Measurements from ENCODE around the gene TRIM44. TPM values are rescaled to one million over a fixed set of nuclear protein-coding genes. Genes with fewer than 3 reads are reported as not detected.

The TRIM44 gene
- total and polyA plus RNA-seq, 10 of the 15 experiments (the other 5 are each of a cell fraction or from before 2014, with no cell fraction given) = 6.7 to 93.0 (median 27.6) TPM

DNA sequence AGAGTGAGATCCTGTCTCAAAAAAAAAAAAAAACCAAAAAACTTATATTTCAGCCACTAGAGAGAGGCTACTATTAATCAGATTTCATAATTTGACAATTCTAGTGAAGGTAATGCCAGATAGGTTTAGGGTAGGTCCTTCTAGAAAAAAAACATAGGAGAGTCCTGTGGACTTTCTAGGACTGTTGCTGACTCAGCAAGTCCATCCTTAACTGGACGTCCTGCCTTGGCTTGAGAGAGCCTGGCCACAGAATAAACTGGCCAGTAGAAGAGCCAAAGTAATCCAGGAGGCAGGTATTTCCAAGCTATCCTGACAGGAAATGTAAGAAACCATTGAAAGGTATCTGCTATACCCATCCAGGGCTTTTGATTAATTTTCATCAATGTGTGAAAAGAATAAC lies 64.6 kb downstream of the TRIM44 start:
- POLR2A ChIA-PET = no interaction called here
- Histone ChIP-seq H3K27ac (ENCODE audit: control insufficient read depth, insufficient read depth) (no peak overlapping the region), H3K36me3 (ENCODE audit: control insufficient read depth in 2 of 2, insufficient read depth in 2 of 2, low read length in 1 of 2) (peaks cover 4 to 9% of the 10 kb centered on the region in 2 experiments), H4K20me1 (ENCODE audit: control insufficient read depth, insufficient read depth) (no peaks in the 10 kb centered on the region), H3K79me2 (ENCODE audit: control insufficient read depth, insufficient read depth, low read length) (peaks cover 16% of the 10 kb centered on the region), H3K27me3 (replicated peaks in 1 of 2; ENCODE audit: control insufficient read depth in 2 of 2, insufficient read depth in 2 of 2, low read length in 1 of 2) (no peaks in the 10 kb centered on the region), H3K9ac (ENCODE audit: control insufficient read depth, insufficient read depth, low read length) (no peak overlapping the region), H3K4me3 (no peak overlapping the region), H3K4me2 (ENCODE audit: control insufficient read depth, insufficient read depth) (no peak overlapping the region), H3K4me1 (ENCODE audit: control insufficient read depth, insufficient read depth, low read length) (peaks cover 19% of the 10 kb centered on the region), H3K9me3 (replicated peaks; ENCODE audit: control insufficient read depth, insufficient read depth, low read length) (peaks cover 2% of the 10 kb centered on the region), H2AFZ (ENCODE audit: control insufficient read depth, low read depth, low read length) (no peak overlapping the region)
- in situ Hi-C loops (cut with MboI) = no loop called here
- no peak for TF ChIP-seq SMC3 (IDR thresholded peaks at IDR 0.05; ENCODE audit: borderline replicate concordance, low read length)
- TF ChIP-seq, protein P1, sequence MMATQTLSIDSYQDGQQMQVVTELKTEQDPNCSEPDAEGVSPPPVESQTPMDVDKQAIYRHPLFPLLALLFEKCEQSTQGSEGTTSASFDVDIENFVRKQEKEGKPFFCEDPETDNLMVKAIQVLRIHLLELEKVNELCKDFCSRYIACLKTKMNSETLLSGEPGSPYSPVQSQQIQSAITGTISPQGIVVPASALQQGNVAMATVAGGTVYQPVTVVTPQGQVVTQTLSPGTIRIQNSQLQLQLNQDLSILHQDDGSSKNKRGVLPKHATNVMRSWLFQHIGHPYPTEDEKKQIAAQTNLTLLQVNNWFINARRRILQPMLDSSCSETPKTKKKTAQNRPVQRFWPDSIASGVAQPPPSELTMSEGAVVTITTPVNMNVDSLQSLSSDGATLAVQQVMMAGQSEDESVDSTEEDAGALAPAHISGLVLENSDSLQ (IDR thresholded peaks at IDR 0.05) = no peak
- no peak for TF ChIP-seq JUNB (IDR thresholded peaks at IDR 0.05)
- no peak for TF ChIP-seq GATAD2B (conservative IDR thresholded peaks at IDR 0.05; ENCODE audit: low read depth)
- TF ChIP-seq, protein P2, sequence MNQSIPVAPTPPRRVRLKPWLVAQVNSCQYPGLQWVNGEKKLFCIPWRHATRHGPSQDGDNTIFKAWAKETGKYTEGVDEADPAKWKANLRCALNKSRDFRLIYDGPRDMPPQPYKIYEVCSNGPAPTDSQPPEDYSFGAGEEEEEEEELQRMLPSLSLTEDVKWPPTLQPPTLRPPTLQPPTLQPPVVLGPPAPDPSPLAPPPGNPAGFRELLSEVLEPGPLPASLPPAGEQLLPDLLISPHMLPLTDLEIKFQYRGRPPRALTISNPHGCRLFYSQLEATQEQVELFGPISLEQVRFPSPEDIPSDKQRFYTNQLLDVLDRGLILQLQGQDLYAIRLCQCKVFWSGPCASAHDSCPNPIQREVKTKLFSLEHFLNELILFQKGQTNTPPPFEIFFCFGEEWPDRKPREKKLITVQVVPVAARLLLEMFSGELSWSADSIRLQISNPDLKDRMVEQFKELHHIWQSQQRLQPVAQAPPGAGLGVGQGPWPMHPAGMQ (IDR thresholded peaks at IDR 0.05; ENCODE audit: borderline replicate concordance) = no peak
- TF ChIP-seq SREBF2 (IDR thresholded peaks at IDR 0.05; ENCODE audit: low read length) = no peak
- no peak for TF ChIP-seq YBX1 (IDR thresholded peaks at IDR 0.05)
- TF ChIP-seq EP300 (IDR thresholded peaks at IDR 0.05; ENCODE audit: borderline replicate concordance in 1 of 2, control insufficient read depth in 1 of 2, low read depth in 2 of 2, low read length in 2 of 2) = no peak
- TF ChIP-seq BCL11A (IDR thresholded peaks at IDR 0.05; ENCODE audit: low read depth, low read length) = no peak
- TF ChIP-seq BMI1 (IDR thresholded peaks at IDR 0.05; ENCODE audit: borderline replicate concordance) = no peak
- TF ChIP-seq, protein P3, sequence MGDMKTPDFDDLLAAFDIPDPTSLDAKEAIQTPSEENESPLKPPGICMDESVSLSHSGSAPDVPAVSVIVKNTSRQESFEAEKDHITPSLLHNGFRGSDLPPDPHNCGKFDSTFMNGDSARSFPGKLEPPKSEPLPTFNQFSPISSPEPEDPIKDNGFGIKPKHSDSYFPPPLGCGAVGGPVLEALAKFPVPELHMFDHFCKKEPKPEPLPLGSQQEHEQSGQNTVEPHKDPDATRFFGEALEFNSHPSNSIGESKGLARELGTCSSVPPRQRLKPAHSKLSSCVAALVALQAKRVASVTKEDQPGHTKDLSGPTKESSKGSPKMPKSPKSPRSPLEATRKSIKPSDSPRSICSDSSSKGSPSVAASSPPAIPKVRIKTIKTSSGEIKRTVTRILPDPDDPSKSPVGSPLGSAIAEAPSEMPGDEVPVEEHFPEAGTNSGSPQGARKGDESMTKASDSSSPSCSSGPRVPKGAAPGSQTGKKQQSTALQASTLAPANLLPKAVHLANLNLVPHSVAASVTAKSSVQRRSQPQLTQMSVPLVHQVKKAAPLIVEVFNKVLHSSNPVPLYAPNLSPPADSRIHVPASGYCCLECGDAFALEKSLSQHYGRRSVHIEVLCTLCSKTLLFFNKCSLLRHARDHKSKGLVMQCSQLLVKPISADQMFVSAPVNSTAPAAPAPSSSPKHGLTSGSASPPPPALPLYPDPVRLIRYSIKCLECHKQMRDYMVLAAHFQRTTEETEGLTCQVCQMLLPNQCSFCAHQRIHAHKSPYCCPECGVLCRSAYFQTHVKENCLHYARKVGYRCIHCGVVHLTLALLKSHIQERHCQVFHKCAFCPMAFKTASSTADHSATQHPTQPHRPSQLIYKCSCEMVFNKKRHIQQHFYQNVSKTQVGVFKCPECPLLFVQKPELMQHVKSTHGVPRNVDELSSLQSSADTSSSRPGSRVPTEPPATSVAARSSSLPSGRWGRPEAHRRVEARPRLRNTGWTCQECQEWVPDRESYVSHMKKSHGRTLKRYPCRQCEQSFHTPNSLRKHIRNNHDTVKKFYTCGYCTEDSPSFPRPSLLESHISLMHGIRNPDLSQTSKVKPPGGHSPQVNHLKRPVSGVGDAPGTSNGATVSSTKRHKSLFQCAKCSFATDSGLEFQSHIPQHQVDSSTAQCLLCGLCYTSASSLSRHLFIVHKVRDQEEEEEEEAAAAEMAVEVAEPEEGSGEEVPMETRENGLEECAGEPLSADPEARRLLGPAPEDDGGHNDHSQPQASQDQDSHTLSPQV (IDR thresholded peaks at IDR 0.05) = no peak
- no peak for TF ChIP-seq EED (IDR thresholded peaks at IDR 0.05; ENCODE audit: low read depth)
- ATAC-seq = no peak
- FAIRE-seq = no peak
- no peak for DNase-seq (ENCODE audit: low read depth, low spot score)
- RAD21 ChIA-PET (ENCODE audit: unreplicated experiment) = no interaction called here
- BruUV-seq (replicated peaks) = no TSS peak
- CTCF ChIA-PET = no interaction called here
- 55% methylated on average over 1 of the region's 1 CpG for WGBS (ENCODE audit: insufficient coverage, insufficient replicate concordance, low lambda C conversion rate, missing lambda C conversion rate)
- intact Hi-C loops (cut with micrococcal nuclease; ENCODE audit: unreplicated experiment) = no loop called here
- SMC1A ChIA-PET (ENCODE audit: uncharacterized antibody, unreplicated experiment) = no interaction called here
